HL-60 (cell line): Measurements from ENCODE around the gene DNAH7.

Source experiments
- DNase-seq, 2 experiments: peaks; one replicate each; pipeline ENCODE4 v3.0.0-alpha.2; 2010 to 2020; ENCODE audit warnings: low read depth in 1 of 2, low spot score in 1 of 2
- H3K27ac ChIP-seq: fragments of 250-450 bp; sonication (Bioruptor Pico); replicated peaks from 2 replicates; pipeline ENCODE4 v1.5.1; 2020; ENCODE audit warnings: mild to moderate bottlenecking, moderate library complexity
- H3K27me3 ChIP-seq: fragments of 250-450 bp; sonication (Bioruptor Pico); 2 replicates; pipeline ENCODE4 v1.5.1; 2021; ENCODE audit warnings: mild to moderate bottlenecking, moderate library complexity; ENCODE audit not compliant: insufficient read depth, poor library complexity, severe bottlenecking
- H3K4me3 ChIP-seq: replicated peaks from 2 replicates; pipeline ENCODE4 v1.5.1; 2011; ENCODE audit warnings: mild to moderate bottlenecking, control low read depth, low read length; ENCODE audit not compliant: insufficient read depth
- CTCF ChIP-seq: IDR thresholded peaks from one replicate; pipeline ENCODE4 v1.5.1; 2011; ENCODE audit warnings: low read length, control low read depth, inconsistent platforms; ENCODE audit not compliant: insufficient read depth
- GABPA ChIP-seq: IDR thresholded peaks from 2 replicates; pipeline ENCODE4 v1.6.1; 2012; ENCODE audit warnings: low read depth
- POLR2AphosphoS5 ChIP-seq: IDR thresholded peaks from 2 replicates; pipeline ENCODE4 v1.6.1; 2012; ENCODE audit warnings: low read depth
- REST ChIP-seq: IDR thresholded peaks from 2 replicates; pipeline ENCODE4 v1.6.1; 2012; ENCODE audit warnings: low read depth; ENCODE audit not compliant: insufficient replicate concordance
- SPI1 ChIP-seq: IDR thresholded peaks from 2 replicates; pipeline ENCODE4 v1.6.1; 2012; ENCODE audit warnings: low read depth, mild to moderate bottlenecking, borderline replicate concordance

The DNAH7 gene

GRCh38 chr2:195879153-195879552, 189.5 kb downstream of the DNAH7 start:
- TF ChIP-seq GABPA (no peak), SPI1 (no peak), POLR2AphosphoS5 (no peak), REST (no peak), CTCF (no peak)
- H3K27ac ChIP-seq = no peak overlapping the region
- H3K4me3 ChIP-seq = no peak overlapping the region
- no peaks in the 10 kb centered on the region for H3K27me3 ChIP-seq
- no peak for DNase-seq

GRCh38 chr2:195871326-195871725, 197.3 kb downstream of the DNAH7 start:
- Histone ChIP-seq H3K4me3 (no peak overlapping the region), H3K27ac (no peak overlapping the region), H3K27me3 (no peaks in the 10 kb centered on the region)
- TF ChIP-seq REST (no peak), CTCF (no peak), SPI1 (no peak), GABPA (no peak), POLR2AphosphoS5 (no peak)
- no peak for DNase-seq

GRCh38 chr2:195864316-195864715, 204.3 kb downstream of the DNAH7 start:
- TF ChIP-seq CTCF (no peak), POLR2AphosphoS5 (no peak), GABPA (no peak), REST (no peak), SPI1 (no peak)
- H3K27me3 ChIP-seq = no peaks in the 10 kb centered on the region
- no peak overlapping the region for H3K27ac ChIP-seq
- no peak overlapping the region for H3K4me3 ChIP-seq
- DNase-seq = no peak
